ENCODE measurements around the gene HSPH1. TPM values are rescaled to one million over a fixed set of nuclear protein-coding genes. Genes with fewer than 3 reads are reported as not detected.

HSPH1 gene
- total RNA-seq, 2 experiments from 2014 or later: 214 TPM

GRCh38 chr13:31192306-31192705 is 30.6 kb upstream of the HSPH1 start:
- Mint-ChIP-seq H3K27me3 (peaks cover 8% of the 10 kb centered on the region), H3K36me3 (ENCODE audit: low read depth) (no peaks in the 10 kb centered on the region), H3K4me1 (ENCODE audit: low read depth) (peaks cover 7% of the 10 kb centered on the region), H3K4me3 (no peak overlapping the region), H3K9me3 (no peaks in the 10 kb centered on the region), H3K27ac (no peak overlapping the region)
- ChIA-PET POLR2A (no interaction called here), CTCF (interaction anchor here (1.5 to 1.6 kb wide), 2 partner anchors 9 to 22 kb away, joined by 4 to 5 read pairs; no protein-coding TSS in a partner anchor)
- ATAC-seq (no peak), DNase-seq (no peak)
- no peak for TF ChIP-seq CTCF (IDR thresholded peaks at IDR 0.05)
- intact Hi-C loops (cut with micrococcal nuclease): no loop called here

- POLR2A ChIA-PET: no interaction called here
Measured at GRCh38 chr13:31191748-31192147, 30.0 kb upstream of the HSPH1 start.

GRCh38 chr13:31184981-31185645 is 23.4 kb upstream of the HSPH1 start:
- ATAC-seq (no peak), DNase-seq (no peak)
- Mint-ChIP-seq H3K9me3 (no peaks in the 10 kb centered on the region), H3K27ac (no peak overlapping the region), H3K27me3 (no peaks in the 10 kb centered on the region), H3K36me3 (ENCODE audit: low read depth) (no peaks in the 10 kb centered on the region), H3K4me3 (no peak overlapping the region), H3K4me1 (ENCODE audit: low read depth) (no peaks in the 10 kb centered on the region)
- CTCF ChIA-PET: no interaction called here
- intact Hi-C loops (cut with micrococcal nuclease): no loop called here
- no peak for TF ChIP-seq CTCF (IDR thresholded peaks at IDR 0.05)
- POLR2A ChIA-PET: no interaction called here

More at GRCh38 chr13:31191748-31192147, 30.0 kb upstream of the HSPH1 start:
- TF ChIP-seq CTCF (IDR thresholded peaks at IDR 0.05): no peak
- ATAC-seq: no peak
- no peak overlapping the region for H3K4me3 Mint-ChIP-seq
- H3K27ac Mint-ChIP-seq: no peak overlapping the region
- peaks cover 8% of the 10 kb centered on the region for H3K27me3 Mint-ChIP-seq
- DNase-seq: no peak
- CTCF ChIA-PET: interaction anchor here (1.6 kb wide), 1 partner anchor 9 kb away, joined by 4 read pairs; no protein-coding TSS in a partner anchor
- no peaks in the 10 kb centered on the region for H3K9me3 Mint-ChIP-seq
- H3K36me3 Mint-ChIP-seq (ENCODE audit: low read depth): no peaks in the 10 kb centered on the region
- H3K4me1 Mint-ChIP-seq (ENCODE audit: low read depth): peaks cover 7% of the 10 kb centered on the region
- intact Hi-C loops (cut with micrococcal nuclease): no loop called here

GRCh38 chr13:31184451-31184850 is 22.7 kb upstream of the HSPH1 start:
- H3K4me3 Mint-ChIP-seq: no peak overlapping the region
- no peaks in the 10 kb centered on the region for H3K36me3 Mint-ChIP-seq (ENCODE audit: low read depth)
- H3K27me3 Mint-ChIP-seq: no peaks in the 10 kb centered on the region
- H3K9me3 Mint-ChIP-seq: no peaks in the 10 kb centered on the region
- DNase-seq (no peak), ATAC-seq (no peak)
- intact Hi-C loops (cut with micrococcal nuclease): no loop called here
- TF ChIP-seq CTCF (IDR thresholded peaks at IDR 0.05): no peak
- H3K4me1 Mint-ChIP-seq (ENCODE audit: low read depth): no peaks in the 10 kb centered on the region
- ChIA-PET POLR2A (no interaction called here), CTCF (no interaction called here)
- H3K27ac Mint-ChIP-seq: no peak overlapping the region

- no peaks in the 10 kb centered on the region for H3K36me3 Mint-ChIP-seq (ENCODE audit: low read depth)
- CTCF ChIA-PET: no interaction called here
- intact Hi-C loops (cut with micrococcal nuclease): no loop called here
- no peak overlapping the region for H3K4me3 Mint-ChIP-seq
- H3K27me3 Mint-ChIP-seq: no peaks in the 10 kb centered on the region
- peaks cover 3% of the 10 kb centered on the region for H3K4me1 Mint-ChIP-seq (ENCODE audit: low read depth)
- H3K9me3 Mint-ChIP-seq: no peaks in the 10 kb centered on the region
- DNase-seq (no peak), ATAC-seq (no peak)
- TF ChIP-seq CTCF (IDR thresholded peaks at IDR 0.05): no peak
- H3K27ac Mint-ChIP-seq: no peak overlapping the region
- POLR2A ChIA-PET: no interaction called here
Measured at GRCh38 chr13:31182987-31183386, 21.3 kb upstream of the HSPH1 start.

Data from activated CD8-positive, alpha-beta T cell treated with anti-CD3 and anti-CD28 coated beads for 36 hours (primary cell).